ENCODE data around the gene CALD1. TPM values are rescaled to one million over a fixed set of nuclear protein-coding genes. Genes with fewer than 3 reads are reported as not detected.

Gene CALD1
- total RNA-seq, 1 donor from 2014 or later = 230 TPM

- peaks cover 8% of the 10 kb centered on the region for H3K4me1 Mint-ChIP-seq (ENCODE audit: unreplicated experiment)
- H3K36me3 Mint-ChIP-seq (ENCODE audit: low read depth, unreplicated experiment) = peaks cover 37% of the 10 kb centered on the region
- no peak for TF ChIP-seq CTCF (IDR thresholded peaks at IDR 0.05; ENCODE audit: unreplicated experiment)
- no peak overlapping the region for H3K27ac Mint-ChIP-seq (ENCODE audit: unreplicated experiment)
- no peaks in the 10 kb centered on the region for H3K27me3 Mint-ChIP-seq (ENCODE audit: unreplicated experiment)
- DNase-seq (ENCODE audit: low spot score) = no peak
- no peaks in the 10 kb centered on the region for H3K9me3 Mint-ChIP-seq (ENCODE audit: unreplicated experiment)
- H3K4me3 Mint-ChIP-seq (ENCODE audit: unreplicated experiment) = no peak overlapping the region
Observed at GRCh38 chr7:134927076-134927475, 147.6 kb downstream of the CALD1 start.

- no peaks in the 10 kb centered on the region for H3K27me3 Mint-ChIP-seq (ENCODE audit: unreplicated experiment)
- H3K4me3 Mint-ChIP-seq (ENCODE audit: unreplicated experiment) = no peak overlapping the region
- DNase-seq (ENCODE audit: low spot score) = no peak
- H3K9me3 Mint-ChIP-seq (ENCODE audit: unreplicated experiment) = no peaks in the 10 kb centered on the region
- no peak overlapping the region for H3K27ac Mint-ChIP-seq (ENCODE audit: unreplicated experiment)
- peaks cover 8% of the 10 kb centered on the region for H3K4me1 Mint-ChIP-seq (ENCODE audit: unreplicated experiment)
- H3K36me3 Mint-ChIP-seq (ENCODE audit: low read depth, unreplicated experiment) = peaks cover 41% of the 10 kb centered on the region
- no peak for TF ChIP-seq CTCF (IDR thresholded peaks at IDR 0.05; ENCODE audit: unreplicated experiment)
Observed at GRCh38 chr7:134927723-134928122, 148.3 kb downstream of the CALD1 start.

GRCh38 chr7:134928554-134928953 is 149.1 kb downstream of the CALD1 start:
- TF ChIP-seq CTCF (IDR thresholded peaks at IDR 0.05; ENCODE audit: unreplicated experiment) = no peak
- peaks cover 48% of the 10 kb centered on the region for H3K36me3 Mint-ChIP-seq (ENCODE audit: low read depth, unreplicated experiment)
- peaks cover 11% of the 10 kb centered on the region for H3K4me1 Mint-ChIP-seq (ENCODE audit: unreplicated experiment)
- peak overlapping the region; percentile 33 for H3K4me3 Mint-ChIP-seq (ENCODE audit: unreplicated experiment)
- H3K9me3 Mint-ChIP-seq (ENCODE audit: unreplicated experiment) = no peaks in the 10 kb centered on the region
- DNase-seq (ENCODE audit: low spot score) = no peak
- H3K27ac Mint-ChIP-seq (ENCODE audit: unreplicated experiment) = no peak overlapping the region
- peaks cover 4% of the 10 kb centered on the region for H3K27me3 Mint-ChIP-seq (ENCODE audit: unreplicated experiment)

- H3K4me3 Mint-ChIP-seq (ENCODE audit: unreplicated experiment) = no peak overlapping the region
- peaks cover 4% of the 10 kb centered on the region for H3K27me3 Mint-ChIP-seq (ENCODE audit: unreplicated experiment)
- H3K9me3 Mint-ChIP-seq (ENCODE audit: unreplicated experiment) = no peaks in the 10 kb centered on the region
- DNase-seq (ENCODE audit: low spot score) = no peak
- peaks cover 3% of the 10 kb centered on the region for H3K4me1 Mint-ChIP-seq (ENCODE audit: unreplicated experiment)
- TF ChIP-seq CTCF (IDR thresholded peaks at IDR 0.05; ENCODE audit: unreplicated experiment) = no peak
- no peak overlapping the region for H3K27ac Mint-ChIP-seq (ENCODE audit: unreplicated experiment)
- peaks cover 40% of the 10 kb centered on the region for H3K36me3 Mint-ChIP-seq (ENCODE audit: low read depth, unreplicated experiment)
Observed at GRCh38 chr7:134931487-134931886, 152.1 kb downstream of the CALD1 start.

GRCh38 chr7:134932707-134933370 is 153.4 kb downstream of the CALD1 start:
- TF ChIP-seq CTCF (IDR thresholded peaks at IDR 0.05; ENCODE audit: unreplicated experiment) = no peak

More at GRCh38 chr7:134932707-134933370, 153.4 kb downstream of the CALD1 start:
- DNase-seq (ENCODE audit: low spot score) = no peak
- peaks cover 4% of the 10 kb centered on the region for H3K27me3 Mint-ChIP-seq (ENCODE audit: unreplicated experiment)
- H3K27ac Mint-ChIP-seq (ENCODE audit: unreplicated experiment) = no peak overlapping the region
- H3K36me3 Mint-ChIP-seq (ENCODE audit: low read depth, unreplicated experiment) = peaks cover 44% of the 10 kb centered on the region
- H3K9me3 Mint-ChIP-seq (ENCODE audit: unreplicated experiment) = no peaks in the 10 kb centered on the region
- peaks cover 3% of the 10 kb centered on the region for H3K4me1 Mint-ChIP-seq (ENCODE audit: unreplicated experiment)
- H3K4me3 Mint-ChIP-seq (ENCODE audit: unreplicated experiment) = peak overlapping the region; percentile 24

Data from endothelial cell (in vitro differentiated cells).